WTC11 (cell line): ENCODE results near the gene PPM1B. TPM values are rescaled to one million over a fixed set of nuclear protein-coding genes. Genes with fewer than 3 reads are reported as not detected.

Experiments used
- ATAC-seq: fragments of 200-7000 bp; cut with Tn5 transposase; 2 replicates; pipeline ENCODE4 v1.10.0; 2021; ENCODE audit warnings: mild to moderate bottlenecking, moderate library complexity
- CTCF ChIA-PET: fragments of 300-600 bp; sonication (Branson Sonifier 250); formaldehyde crosslinking; loops from one replicate; lab custom pipeline; 2021; ENCODE audit warnings: antibody characterized with exemption; lab: Charles Lee
- POLR2A ChIA-PET: fragments of 350-600 bp; sonication (Branson Sonifier 250); formaldehyde crosslinking; loops from one replicate; lab custom pipeline; 2021; ENCODE audit warnings: antibody characterized with exemption; lab: Charles Lee
- DNase-seq: peaks from one replicate; pipeline ENCODE4 v3.0.0; 2021; ENCODE audit warnings: low spot score
- H3K27ac Mint-ChIP-seq: 2 replicates; pipeline ENCODE4 v1.8.0; 2021; ENCODE audit warnings: mixed read lengths
- H3K27me3 Mint-ChIP-seq: 2 replicates; pipeline ENCODE4 v1.8.0; 2021; ENCODE audit warnings: low read depth, mild to moderate bottlenecking, moderate library complexity, mixed read lengths
- H3K36me3 Mint-ChIP-seq: 2 replicates; pipeline ENCODE4 v1.8.0; 2021; ENCODE audit warnings: mixed read lengths
- H3K4me1 Mint-ChIP-seq: 2 replicates; pipeline ENCODE4 v1.8.0; 2022; ENCODE audit warnings: mixed read lengths
- H3K4me3 Mint-ChIP-seq: 2 replicates; pipeline ENCODE4 v1.8.0; 2021; ENCODE audit warnings: mild to moderate bottlenecking, moderate library complexity, mixed read lengths
- H3K9me3 Mint-ChIP-seq: 2 replicates; pipeline ENCODE4 v1.8.0; 2021; ENCODE audit warnings: mixed read lengths
- AFF4 ChIP-seq: sonication (generic); formaldehyde crosslinking; IDR thresholded peaks from 2 replicates; pipeline ENCODE4 v1.8.1; 2023; ENCODE audit warnings: mild to moderate bottlenecking, missing genetic modification reagents, borderline replicate concordance
- CDX4 ChIP-seq: fragments of 250-450 bp; sonication (Bioruptor Pico); IDR thresholded peaks from 2 replicates; pipeline ENCODE4 v1.9.0; 2021; ENCODE audit warnings: moderate library complexity, mild to moderate bottlenecking, inconsistent platforms, borderline replicate concordance
- E2F1 ChIP-seq: sonication (generic); formaldehyde crosslinking; IDR thresholded peaks from 2 replicates; pipeline ENCODE4 v1.8.0; 2022; ENCODE audit warnings: mild to moderate bottlenecking, missing genetic modification reagents
- ELF4 ChIP-seq: sonication (generic); formaldehyde crosslinking; IDR thresholded peaks from 2 replicates; pipeline ENCODE4 v1.8.1; 2022; ENCODE audit warnings: low read depth, mild to moderate bottlenecking, moderate library complexity, missing genetic modification reagents
- ETV6 ChIP-seq: sonication (generic); formaldehyde crosslinking; IDR thresholded peaks from 2 replicates; pipeline ENCODE4 v1.8.1; 2022; ENCODE audit warnings: mild to moderate bottlenecking, missing genetic modification reagents
- IRF2 ChIP-seq: sonication (generic); formaldehyde crosslinking; IDR thresholded peaks from 2 replicates; pipeline ENCODE4 v1.8.0; 2022; ENCODE audit warnings: low read depth, missing genetic modification reagents, borderline replicate concordance
- PRDM15 ChIP-seq: sonication (generic); formaldehyde crosslinking; IDR thresholded peaks from 2 replicates; pipeline ENCODE4 v1.8.0; 2022; ENCODE audit warnings: missing genetic modification reagents
- SOX15 ChIP-seq: fragments of 250-450 bp; sonication (Bioruptor Pico); IDR thresholded peaks from 2 replicates; pipeline ENCODE4 v1.9.0; 2021; ENCODE audit warnings: mild to moderate bottlenecking
- SP1 ChIP-seq: sonication (generic); formaldehyde crosslinking; conservative IDR thresholded peaks from 2 replicates; pipeline ENCODE4 v1.8.1; 2022; ENCODE audit warnings: missing genetic modification reagents
- TEAD1 ChIP-seq: sonication (generic); formaldehyde crosslinking; IDR thresholded peaks from 2 replicates; pipeline ENCODE4 v1.8.0; 2022; ENCODE audit warnings: mild to moderate bottlenecking, missing genetic modification reagents
- USF2 ChIP-seq: sonication (generic); formaldehyde crosslinking; IDR thresholded peaks from 2 replicates; pipeline ENCODE4 v1.8.1; 2023; ENCODE audit warnings: mild to moderate bottlenecking, missing genetic modification reagents, moderate library complexity
- ZNF138 ChIP-seq: sonication (generic); formaldehyde crosslinking; conservative IDR thresholded peaks from 2 replicates; pipeline ENCODE4 v1.8.1; 2022; ENCODE audit warnings: mild to moderate bottlenecking, moderate library complexity, missing genetic modification reagents
- ZNF263 ChIP-seq: sonication (generic); formaldehyde crosslinking; IDR thresholded peaks from 2 replicates; pipeline ENCODE4 v1.8.1; 2022; ENCODE audit warnings: low read depth, mild to moderate bottlenecking, moderate library complexity, missing genetic modification reagents
- ZNF423 ChIP-seq: fragments of 250-450 bp; sonication (Bioruptor Pico); IDR thresholded peaks from 2 replicates; pipeline ENCODE4 v2.1.2; 2022; ENCODE audit warnings: mild to moderate bottlenecking, moderate library complexity
- ZNF425 ChIP-seq: fragments of 250-450 bp; sonication (Bioruptor Pico); conservative IDR thresholded peaks from 2 replicates; pipeline ENCODE4 v1.9.0; 2021; ENCODE audit warnings: mild to moderate bottlenecking
- ZSCAN18 ChIP-seq: fragments of 250-450 bp; sonication (Bioruptor Pico); IDR thresholded peaks from 2 replicates; pipeline ENCODE4 v2.1.2; 2022; ENCODE audit warnings: mild to moderate bottlenecking, moderate library complexity
- total RNA-seq: library from RNA; stranded (reverse); gene quantifications from 3 replicates; pipeline ENCODE4 v1.2.3, GENCODE V29; 2021

The PPM1B gene
- total RNA-seq, 1 experiment from 2014 or later: 96.4 TPM

- DNase-seq: no peak
- Mint-ChIP-seq H3K4me1 (peaks cover 6% of the 10 kb centered on the region), H3K9me3 (no peaks in the 10 kb centered on the region), H3K27me3 (no peaks in the 10 kb centered on the region), H3K36me3 (peaks cover 15% of the 10 kb centered on the region), H3K27ac (no peak overlapping the region), H3K4me3 (no peak overlapping the region)
- no peak for ATAC-seq
- POLR2A ChIA-PET: no interaction called here
- CTCF ChIA-PET: no interaction called here
- TF ChIP-seq SP1 (CRISPR knock-in tag): no peak
- no peak for TF ChIP-seq TEAD1 (CRISPR knock-in tag)
- TF ChIP-seq SOX15 (CRISPR knock-in tag): no peak
- TF ChIP-seq ZNF423 (CRISPR knock-in tag): no peak
- no peak for TF ChIP-seq PRDM15 (CRISPR knock-in tag)
- TF ChIP-seq USF2: no peak
- TF ChIP-seq ZNF425 (CRISPR knock-in tag): no peak
- no peak for TF ChIP-seq ZSCAN18 (CRISPR knock-in tag)
- no peak for TF ChIP-seq E2F1
- TF ChIP-seq IRF2 (CRISPR knock-in tag): no peak
- no peak for TF ChIP-seq ETV6
- TF ChIP-seq ZNF263 (CRISPR knock-in tag): no peak
- TF ChIP-seq ELF4 (CRISPR knock-in tag): no peak
Measured at GRCh38 chr2:44226753-44227152, 58.1 kb downstream of the PPM1B start.

GRCh38 chr2:44230378-44230777, 61.7 kb downstream of the PPM1B start:
- POLR2A ChIA-PET: interaction anchor here (0.9 kb wide), 1 partner anchor 13 kb away, joined by 3 read pairs; no protein-coding TSS in a partner anchor
- H3K27me3 Mint-ChIP-seq: no peaks in the 10 kb centered on the region
- H3K36me3 Mint-ChIP-seq: no peaks in the 10 kb centered on the region
- DNase-seq: no peak
- TF ChIP-seq ZNF138 (CRISPR knock-in tag) (no peak), CDX4 (CRISPR knock-in tag) (no peak), AFF4 (no peak)
- TF ChIP-seq, all 79 proteins: peak for 0
- Mint-ChIP-seq H3K4me3 (no peak overlapping the region), H3K9me3 (no peaks in the 10 kb centered on the region), H3K4me1 (peaks cover 38% of the 10 kb centered on the region), H3K27ac (peak overlapping the region; percentile 73; the same call in 1 of the 2 replicates)
- CTCF ChIA-PET: interaction anchor here (0.5 to 1.9 kb wide), 3 partner anchors 66 to 145 kb away, joined by 3 to 8 read pairs (median 3); no protein-coding TSS in a partner anchor
- no peak for ATAC-seq
